Stimulated activated CD8-positive, alpha-beta memory T cell treated with anti-CD3 and anti-CD28 coated beads, Interleukin-2, amount 100 ng/mL, for 1 hour (primary cell): Measurements from ENCODE around the gene MAGOH.
"Not testable (repeated sequence)": the region's sequence is repeated elsewhere in the genome, so short reads cannot be mapped to it uniquely, and the experiment has no call there.

Experiments used
- DNase-seq, 2 donors: peaks; one replicate each; pipeline ENCODE4 v3.0.0-alpha.2; 2020; ENCODE audit warnings: low read depth in 2 of 2

MAGOH gene

GRCh38 chr1:53238197-53239155, at the start of gene MAGOH:
TSS of gene MAGOH (minus strand) at chr1:53238518. CDS start at chr1:53238448, 70 bp downstream.
- DNase-seq, result peak; percentile 87 to 90

GRCh38 chr1:53286955-53287354, 48.6 kb upstream of the MAGOH start:
- DNase-seq, result no peak

- no peak for DNase-seq
Measured at GRCh38 chr1:53285969-53286760, 47.8 kb upstream of the MAGOH start.

DNA sequence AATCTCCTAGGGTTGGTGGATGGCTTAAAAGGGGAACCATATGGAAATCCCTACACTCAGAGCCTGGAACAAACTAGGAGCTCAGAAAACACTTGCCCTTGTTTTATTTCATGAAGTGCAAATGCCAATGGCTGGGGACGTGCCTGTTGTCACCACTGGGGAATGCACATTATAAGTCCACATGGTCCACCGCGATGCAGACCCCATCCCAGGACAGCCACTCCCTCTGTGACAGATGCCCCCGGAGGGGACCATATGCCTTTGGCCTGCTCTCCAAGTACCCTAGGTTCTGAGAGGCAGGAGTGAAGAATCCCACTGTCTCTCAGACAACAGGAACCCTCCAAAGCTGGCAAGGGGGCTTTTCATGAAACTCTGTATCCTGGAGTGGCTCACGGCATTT, 47.2 kb upstream of the MAGOH start:
- no peak for DNase-seq

DNA sequence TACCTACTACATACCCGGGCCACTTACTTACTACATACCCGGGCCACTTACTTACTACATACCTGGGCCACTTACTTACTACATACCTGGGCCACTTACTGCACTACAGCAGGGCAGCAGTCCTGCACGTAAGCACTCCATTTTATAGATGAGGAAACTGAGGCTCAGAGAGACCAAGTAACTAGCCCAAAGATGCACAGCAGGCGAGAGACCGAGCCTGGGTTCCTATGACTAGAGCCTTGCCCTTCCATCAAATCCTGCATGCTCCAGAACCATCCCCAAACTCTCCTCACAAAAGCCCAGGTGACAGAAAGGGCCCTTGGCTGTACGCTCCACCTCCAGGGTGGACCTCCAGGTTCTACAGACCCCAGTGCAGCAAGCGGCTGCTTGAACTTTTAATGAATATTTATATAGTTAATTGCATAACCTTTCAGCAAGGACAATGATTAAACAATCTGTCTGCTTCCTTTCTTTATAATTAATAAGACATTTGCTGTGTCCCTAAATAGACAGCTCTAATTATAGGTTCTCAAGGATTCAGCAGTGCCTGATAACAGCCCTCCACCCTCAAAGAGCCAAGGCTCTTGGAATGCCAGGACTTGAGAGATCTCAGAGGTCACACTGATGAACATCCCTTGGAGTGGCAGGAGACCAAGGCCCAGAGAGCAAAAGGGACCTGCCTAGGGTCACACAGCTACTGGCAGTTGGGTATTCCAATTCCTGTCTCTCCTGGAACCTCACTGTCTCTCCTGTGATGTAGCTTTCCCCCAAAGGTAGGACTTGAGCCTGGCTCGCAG, 46.1 kb upstream of the MAGOH start:
- DNase-seq, result no peak

- DNase-seq, result not testable (repeated sequence)
Measured at GRCh38 chr1:53283156-53283555, 44.8 kb upstream of the MAGOH start.

DNA sequence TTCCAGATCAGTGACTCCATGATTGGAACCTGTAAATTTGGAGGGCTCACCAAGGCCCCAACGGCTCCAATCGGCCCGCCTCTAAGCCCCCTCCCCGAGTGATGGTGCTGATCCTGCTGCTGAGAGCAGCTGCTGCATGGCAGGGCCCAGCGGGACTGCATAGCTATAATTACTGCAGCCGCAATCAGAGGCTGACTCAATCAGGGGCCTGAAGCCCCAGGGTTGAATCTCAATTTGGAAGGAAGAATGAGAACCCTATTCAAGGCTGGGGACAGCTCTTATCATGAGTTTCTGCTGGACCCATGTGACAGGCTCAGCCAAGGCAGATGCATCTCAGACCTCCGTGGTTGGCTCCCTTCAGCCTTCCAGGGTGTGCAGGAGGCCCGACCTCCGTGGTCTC, 42.8 kb upstream of the MAGOH start:
- no peak for DNase-seq

- DNase-seq, result no peak
Measured at GRCh38 chr1:53280496-53280895, 42.2 kb upstream of the MAGOH start.

- DNase-seq, result no peak
Measured at GRCh38 chr1:53279296-53280200, 41.2 kb upstream of the MAGOH start.

DNA sequence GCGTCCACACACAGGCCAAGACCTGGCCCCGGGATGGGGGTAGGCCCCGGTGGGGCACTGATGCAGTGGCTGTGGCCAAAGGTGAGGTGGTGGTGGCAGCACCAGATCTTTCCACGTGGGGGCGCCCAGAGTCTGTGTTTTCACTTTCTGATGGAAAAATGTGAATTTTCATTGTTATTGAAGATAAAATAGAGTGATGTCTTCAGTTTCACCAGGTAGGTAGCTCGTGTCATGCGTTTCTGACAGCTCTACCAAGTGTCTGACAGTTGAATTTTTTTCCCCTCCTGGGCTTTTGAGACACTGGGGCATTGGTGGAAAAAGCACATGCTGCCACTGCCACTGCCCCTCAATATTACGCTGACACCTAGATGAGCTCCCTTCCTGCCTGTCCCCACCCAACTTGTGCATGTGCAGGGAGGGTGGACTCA, 40.0 kb upstream of the MAGOH start:
- peak; percentile 54 to 57 for DNase-seq

DNA sequence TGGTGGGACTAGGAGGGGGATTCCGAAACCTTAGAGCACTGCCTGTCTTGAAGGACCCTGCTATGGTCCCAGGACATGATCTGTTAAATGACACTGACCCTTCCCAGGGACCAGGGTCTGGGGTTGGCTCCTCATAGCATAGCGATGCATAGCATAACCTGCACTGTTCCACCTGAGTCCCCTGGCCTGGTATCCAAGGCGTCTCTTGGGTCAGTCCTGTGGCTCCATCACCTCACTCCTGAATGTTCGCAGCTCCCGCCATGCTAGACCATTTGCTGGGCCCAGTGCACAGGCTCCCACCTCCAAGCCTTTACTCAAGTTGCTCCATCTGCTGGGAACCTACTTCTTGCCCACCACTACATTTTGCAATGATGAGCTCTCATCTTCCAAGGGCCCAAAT, 39.0 kb upstream of the MAGOH start:
- DNase-seq, result no peak

DNA sequence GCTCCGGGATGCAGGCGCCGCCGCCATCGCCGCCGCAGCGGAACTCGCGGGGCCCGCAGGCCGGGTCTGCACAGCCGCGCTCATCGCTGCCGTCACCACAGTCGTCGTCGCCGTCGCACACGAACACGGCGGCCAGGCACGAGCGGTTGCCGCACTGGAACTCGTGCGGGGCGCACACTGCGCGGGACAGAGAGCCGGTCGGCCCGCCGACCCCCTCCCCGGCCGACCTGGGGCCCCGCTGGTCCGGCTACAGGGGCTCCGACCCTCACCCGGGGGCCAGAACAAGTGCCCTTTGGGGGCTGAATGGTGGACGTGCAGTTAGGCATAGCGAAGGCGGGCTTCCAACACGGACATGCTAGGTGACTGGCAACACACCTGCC, 38.6 kb upstream of the MAGOH start:
- no peak for DNase-seq

GRCh38 chr1:53276153-53276901, 38.0 kb upstream of the MAGOH start:
- no peak for DNase-seq

DNA sequence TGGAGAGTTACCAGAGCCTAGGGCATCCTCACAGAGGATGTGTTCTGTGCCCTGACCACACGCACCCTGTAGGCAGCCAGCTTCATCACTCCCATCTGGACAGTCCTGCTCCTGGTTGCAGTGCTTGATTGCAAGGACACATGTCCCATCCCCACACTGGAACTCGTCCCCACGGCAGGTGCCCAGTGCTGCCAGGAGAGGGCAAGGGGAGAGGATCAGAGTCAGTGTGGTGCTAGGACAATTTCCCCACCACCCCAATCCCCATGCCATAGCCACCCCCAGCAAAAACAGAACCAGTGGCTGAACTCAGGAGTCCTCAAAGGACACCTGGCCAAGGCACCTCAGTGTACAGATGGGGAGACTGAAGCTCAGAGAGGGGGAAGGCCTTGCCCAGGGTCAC, 37.2 kb upstream of the MAGOH start:
- no peak for DNase-seq

- DNase-seq, result no peak
Measured at GRCh38 chr1:53274541-53275185, 36.3 kb upstream of the MAGOH start.

DNA sequence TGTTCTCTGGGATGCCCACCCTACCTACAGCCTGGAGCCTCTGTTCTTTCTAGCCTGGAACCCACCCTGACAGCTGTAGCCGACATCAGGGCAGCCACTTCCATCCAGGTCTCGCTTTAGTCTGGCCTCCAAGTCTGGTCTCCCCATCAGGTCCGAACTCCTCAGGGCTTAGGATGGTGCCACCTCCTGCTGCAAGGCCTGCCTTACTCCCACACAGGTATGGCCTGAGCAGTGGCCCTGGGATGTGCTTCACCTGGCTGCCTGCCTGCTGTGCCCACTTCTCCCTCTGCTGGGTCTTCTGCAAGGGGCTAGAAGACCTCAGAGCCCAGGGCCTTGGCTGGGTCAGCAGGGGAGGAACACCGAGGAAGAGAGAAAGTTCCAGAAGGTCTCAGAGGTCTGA, 35.7 kb upstream of the MAGOH start:
- DNase-seq, result no peak

GRCh38 chr1:53273526-53273925, 35.2 kb upstream of the MAGOH start:
- DNase-seq, result no peak

DNA sequence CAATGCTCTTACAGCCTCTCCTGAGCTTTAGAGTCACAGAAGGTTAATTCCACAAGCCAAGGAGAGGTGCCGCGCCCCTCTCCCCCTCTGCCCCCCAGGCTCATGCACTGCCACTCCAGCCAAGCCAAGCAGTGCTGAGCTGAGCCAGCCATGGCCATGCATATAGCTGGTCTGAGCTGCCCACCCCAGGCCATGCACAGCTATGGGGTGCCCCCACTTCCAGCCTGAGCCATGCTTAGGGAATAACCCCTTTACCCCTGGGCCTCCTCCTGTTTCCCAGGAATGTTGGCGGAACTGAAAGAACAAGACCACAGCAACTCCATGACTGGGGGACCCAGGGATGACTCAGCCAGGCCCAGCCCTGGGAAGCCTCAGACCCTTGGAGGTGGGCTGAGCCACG, 34.0 kb upstream of the MAGOH start:
- DNase-seq, result no peak

GRCh38 chr1:53271446-53272090, 33.2 kb upstream of the MAGOH start:
- no peak for DNase-seq
